NOMO-1 treated with DMSO at 0.1 percent for 48 hours (cell line): ENCODE results near the gene MDP1.

Experiments
- DNase-seq: peaks from one replicate; lab custom pipeline; 2025; ENCODE audit not compliant: unreplicated experiment; lab: John Stamatoyannopoulos, UW

The MDP1 gene

DNA sequence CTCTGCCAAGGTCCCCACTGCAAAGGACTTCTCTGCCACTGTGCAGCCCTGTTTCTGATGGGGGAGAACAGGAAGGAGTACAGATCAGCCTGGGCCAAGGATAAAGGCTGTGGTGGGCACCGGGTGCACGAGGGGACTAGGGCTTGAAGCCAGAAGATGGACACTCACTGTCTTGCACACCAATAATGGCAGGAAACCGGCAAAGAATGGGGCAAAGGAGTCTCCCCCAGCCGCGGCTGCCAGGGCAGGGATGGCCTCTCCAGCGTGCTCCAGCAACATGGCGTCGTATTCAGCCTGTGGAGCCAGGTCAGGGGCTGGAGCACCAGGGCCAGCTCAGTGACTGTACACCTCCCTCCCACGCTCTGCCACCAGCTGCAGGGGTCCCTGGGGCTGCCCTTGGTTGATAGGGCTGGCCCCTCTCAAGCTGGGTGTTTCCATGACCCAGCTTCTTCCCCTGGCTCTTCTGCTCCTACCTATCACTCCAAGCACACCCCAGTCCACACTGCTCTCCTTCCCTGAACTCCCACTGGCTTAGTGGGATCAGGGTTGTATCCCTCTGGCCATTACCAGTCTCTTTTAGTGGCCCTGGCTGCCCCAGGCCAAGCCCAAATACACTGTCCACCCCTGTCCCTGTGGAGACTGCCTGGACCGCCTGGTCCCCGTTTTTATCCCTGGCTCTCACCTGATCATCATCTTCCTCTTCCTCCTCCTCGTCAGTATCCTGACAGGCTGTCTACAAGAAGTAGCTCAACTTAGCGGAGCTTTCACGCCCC, 33.6 kb downstream of the MDP1 start:
- DNase-seq: no peak

DNA sequence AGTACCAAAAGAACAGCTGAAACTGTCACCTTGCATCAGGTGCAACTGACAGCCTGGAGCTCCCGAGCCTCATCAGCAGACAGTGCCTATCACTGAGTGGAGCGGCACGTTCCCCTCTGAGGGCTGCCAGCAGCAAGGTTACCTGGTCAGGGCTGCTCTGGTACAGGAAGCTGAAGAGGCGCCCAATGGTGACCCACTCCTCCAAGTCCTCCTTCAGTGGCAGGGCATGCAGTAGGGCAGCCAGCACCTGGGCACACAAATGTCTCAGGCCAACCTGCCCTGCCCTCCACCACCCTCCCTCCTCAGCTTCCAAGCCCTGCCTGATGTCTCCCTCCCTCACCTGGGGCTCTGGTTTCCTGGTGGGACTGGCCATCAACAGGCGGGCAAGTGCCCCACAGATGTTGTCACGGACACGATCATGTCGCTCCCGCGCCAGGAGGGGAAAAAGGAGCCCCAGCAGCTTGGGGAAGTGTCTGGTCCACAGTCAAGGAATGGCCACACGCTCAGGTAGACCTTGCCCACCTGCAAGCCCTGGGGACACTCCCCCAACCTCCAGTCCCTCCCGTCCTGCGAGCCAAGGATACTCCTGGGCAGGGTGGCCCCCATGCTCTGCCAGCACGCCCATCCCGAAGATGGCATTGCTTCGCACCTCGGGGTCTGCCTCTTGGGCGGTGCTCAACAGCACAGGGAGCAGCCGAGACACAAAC, 34.3 kb downstream of the MDP1 start:
- DNase-seq: no peak

DNA sequence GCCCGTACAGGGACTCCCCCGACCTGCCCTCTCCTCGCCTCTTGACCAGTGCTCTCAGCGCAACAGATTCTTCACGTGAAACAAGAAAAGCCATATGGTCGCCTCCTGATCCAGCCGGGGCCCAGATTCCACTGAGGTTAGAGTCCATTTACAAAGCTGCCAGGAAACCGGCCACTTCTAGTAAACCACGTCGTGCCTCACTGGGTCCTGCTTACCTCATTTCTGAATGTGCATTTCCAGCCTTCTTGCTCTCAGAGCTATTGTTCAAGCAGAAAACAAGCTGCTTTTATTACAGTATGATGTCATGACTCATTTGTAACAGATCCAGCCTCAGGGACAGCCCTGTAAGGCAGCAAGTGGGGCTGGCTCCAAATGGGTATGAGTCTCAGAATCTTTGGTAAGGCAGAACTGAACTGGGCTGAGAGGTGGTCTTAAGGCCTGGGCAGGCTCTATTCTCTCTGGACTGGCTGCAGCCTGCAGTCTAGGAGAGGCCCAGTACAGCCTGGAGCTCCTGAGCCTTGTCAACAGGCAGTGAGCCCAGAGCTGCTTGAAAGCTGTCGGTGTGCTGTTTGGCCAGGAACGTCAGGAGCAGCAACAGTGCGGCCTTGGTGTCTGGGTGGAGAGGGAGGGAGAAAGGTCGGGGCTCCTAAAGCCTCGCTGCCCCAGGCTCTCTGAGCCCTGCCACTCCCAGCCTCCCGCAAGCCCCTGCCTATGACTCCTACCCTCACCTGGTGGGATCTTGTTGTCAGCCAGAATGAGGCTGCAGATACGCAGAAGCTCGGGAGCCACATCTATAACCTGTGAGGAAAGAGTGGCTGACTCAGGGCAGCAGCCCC, 35.7 kb downstream of the MDP1 start:
- no peak for DNase-seq

DNA sequence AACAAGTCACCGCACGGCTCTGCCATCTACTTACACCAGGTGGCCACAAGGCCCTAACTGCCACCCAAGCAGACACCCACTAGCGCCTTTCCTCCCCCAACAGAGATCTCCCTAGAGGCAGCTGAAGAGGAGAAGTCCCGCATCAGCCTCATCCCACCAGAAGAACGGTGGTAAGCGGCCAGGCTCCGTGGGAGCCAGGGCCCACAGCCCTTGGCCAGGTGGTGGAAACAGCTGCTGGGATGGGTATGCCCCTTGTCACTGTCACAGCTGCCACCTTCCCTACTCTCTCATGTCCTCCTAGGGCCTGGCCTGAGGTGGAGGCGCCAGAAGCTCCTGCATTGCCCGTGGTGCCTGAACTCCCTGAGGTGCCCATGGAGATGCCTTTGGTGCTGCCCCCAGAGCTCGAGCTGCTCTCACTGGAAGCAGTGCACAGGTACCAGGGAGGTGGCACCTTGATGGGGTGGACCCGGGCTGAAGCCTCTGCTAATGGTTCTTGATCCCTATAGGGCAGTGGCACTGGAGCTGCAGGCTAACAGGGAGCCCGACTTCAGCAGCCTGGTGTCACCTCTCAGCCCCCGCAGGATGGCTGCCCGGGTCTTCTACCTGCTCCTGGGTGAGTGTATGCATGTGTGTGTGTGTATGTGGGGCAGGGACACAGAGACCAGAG, 36.4 kb downstream of the MDP1 start:
- DNase-seq: no peak

DNA sequence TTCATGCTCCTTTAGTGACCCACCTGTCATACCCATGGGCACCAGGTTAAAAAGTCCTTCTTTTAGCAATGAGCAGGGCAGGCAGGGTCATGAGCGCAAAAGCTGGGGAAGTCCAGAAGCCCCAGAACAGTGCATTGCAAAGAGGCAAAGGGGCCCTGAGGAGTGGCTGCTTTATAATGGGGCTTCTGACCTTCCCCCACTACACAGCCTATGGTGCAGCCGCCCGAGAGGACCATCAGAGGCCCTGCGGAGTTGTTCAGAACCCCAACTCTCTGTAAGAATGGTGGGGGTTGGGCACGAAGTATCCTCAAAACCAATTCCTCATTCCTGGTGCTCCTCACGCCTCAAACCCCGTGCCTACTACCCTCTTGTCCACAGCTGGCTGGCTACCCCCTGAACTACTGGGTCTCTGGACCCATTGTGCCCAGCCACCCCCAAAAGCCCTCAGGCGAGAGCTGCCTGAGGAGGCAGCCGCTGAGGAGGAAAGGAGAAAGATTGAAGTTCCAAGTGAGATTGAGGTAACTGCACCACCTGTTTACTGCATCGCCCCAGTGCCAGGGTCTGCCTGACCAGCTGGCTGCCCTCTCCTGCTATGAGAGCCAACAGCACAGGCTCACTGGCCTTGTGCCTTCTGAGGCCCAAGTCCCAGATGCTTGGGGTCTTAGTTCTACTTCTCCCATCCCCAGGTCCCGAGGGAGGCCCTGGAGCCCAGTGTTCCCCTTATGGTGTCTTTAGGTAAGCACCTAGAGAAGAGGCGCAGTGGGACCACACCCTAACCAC, 37.3 kb downstream of the MDP1 start:
- DNase-seq: no peak

DNA sequence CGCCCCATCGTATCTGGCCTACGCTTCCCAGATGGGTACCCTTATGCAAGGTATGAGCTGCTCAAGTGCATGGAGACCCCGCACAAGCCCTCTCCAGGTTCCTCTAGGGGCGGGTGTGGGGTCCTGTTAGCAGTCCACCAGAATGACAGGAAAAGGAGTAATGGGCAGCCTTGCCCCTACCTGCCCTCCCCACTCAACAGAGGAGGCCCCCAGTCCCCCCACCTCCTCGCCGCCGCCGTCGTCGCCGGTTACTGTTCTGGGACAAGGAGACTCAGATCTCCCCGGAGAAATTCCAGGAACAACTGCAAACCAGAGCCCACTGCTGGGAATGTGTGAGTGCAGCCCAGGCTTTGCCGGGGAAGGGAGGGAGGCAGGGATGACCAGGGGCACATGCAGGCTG, 38.0 kb downstream of the MDP1 start:
- DNase-seq: no peak

DNA sequence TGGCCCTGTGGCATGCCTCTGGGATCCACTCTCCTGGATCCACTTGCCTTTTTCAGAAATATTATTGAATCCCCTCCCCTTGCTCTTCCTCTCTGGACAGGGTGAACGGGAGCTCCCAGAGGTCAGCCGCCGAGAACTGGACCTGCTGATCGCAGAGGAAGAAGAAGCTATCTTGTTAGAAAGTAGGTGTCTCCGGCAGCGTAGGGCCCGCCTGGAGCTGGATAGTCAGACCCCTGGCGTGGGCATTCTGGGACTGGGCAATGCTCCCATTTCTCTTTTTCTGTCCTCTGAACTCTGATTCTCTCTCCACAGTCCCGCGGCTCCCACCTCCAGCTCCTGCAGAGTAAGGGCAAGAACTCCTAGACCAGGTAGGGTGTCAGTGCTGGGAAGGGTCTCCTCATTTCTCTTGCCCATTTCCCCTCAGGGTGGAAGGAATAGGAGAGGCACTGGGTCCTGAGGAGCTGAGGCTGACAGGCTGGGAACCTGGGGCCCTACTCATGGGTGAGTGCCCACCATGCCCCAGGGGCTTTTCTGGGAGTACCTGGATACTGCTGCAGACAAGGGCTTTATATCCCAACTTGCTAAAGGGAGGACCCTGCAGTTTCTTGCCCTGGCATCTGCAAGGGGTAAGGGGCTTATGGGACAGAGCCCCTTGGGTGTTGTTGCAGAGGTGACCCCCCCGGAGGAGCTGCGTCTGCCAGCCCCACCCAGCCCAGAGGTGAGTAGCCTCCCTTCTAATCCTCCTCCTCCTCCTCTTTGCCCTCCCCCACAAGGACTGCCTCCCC, 38.6 kb downstream of the MDP1 start:
- DNase-seq: no peak

DNA sequence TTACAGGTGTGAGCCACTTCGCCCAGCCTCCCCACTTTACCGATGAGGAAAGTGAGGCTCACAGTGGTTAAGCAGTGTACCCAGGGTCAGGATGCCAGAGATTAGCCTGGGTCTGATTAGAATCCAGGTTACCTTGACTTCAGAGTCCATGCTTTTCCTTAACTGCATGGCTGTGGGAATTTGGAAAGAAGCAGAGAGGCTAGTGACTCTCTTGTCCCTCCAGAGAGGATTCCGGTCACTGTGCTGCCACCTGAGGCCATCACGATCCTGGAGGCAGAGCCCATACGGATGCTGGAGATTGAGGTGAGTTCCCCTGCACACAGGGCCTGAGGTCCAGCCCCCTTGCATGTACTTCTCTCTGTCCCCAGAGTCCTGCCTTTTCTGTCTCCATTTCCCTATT, 39.3 kb downstream of the MDP1 start:
- DNase-seq: no peak

DNA sequence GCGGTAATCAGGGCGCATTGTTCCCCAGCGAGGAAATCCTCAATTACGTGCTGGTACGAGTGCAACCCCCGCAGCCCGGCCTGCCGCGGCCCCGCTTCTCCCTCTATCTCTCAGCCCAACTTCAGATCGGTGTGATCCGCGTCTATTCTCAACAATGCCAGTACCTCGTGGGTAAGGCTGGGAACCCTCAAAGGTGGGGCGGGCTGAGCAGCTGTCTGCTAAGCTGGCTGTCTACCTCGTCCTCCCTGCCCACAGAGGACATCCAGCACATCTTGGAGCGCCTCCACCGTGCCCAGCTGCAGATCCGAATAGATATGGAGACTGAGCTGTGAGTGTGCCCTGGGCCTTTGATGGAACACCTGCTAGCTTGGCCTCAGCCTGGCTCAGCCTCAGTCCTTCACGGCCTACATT, 43.0 kb downstream of the MDP1 start:
- no peak for DNase-seq

DNA sequence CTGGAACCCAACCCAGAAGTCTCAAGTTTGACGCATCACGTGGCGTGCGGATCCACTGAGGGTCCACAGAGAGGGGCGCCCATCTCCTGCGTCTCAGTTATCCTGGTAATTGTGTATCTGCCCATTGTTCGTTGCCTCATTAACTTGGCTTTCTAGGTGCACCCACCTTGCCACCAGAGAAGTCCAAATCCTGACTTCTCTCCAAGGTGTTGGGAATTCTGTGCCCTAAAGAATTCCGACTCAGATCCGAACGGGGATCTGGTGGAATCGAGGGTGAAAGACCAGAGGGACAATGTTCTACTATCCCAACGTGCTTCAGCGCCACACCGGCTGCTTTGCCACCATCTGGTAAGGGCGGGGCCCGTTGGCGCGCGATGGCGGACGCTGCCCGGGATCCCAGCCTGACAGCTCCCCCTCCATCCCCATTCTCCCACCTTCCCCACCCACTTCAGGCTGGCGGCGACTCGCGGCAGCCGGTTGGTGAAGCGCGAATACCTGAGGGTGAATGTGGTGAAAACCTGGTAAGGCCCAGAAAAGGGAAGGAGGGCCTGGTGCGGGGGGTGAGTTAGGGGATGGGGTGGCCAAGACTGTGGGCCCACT, 43.5 kb downstream of the MDP1 start:
- no peak for DNase-seq

DNA sequence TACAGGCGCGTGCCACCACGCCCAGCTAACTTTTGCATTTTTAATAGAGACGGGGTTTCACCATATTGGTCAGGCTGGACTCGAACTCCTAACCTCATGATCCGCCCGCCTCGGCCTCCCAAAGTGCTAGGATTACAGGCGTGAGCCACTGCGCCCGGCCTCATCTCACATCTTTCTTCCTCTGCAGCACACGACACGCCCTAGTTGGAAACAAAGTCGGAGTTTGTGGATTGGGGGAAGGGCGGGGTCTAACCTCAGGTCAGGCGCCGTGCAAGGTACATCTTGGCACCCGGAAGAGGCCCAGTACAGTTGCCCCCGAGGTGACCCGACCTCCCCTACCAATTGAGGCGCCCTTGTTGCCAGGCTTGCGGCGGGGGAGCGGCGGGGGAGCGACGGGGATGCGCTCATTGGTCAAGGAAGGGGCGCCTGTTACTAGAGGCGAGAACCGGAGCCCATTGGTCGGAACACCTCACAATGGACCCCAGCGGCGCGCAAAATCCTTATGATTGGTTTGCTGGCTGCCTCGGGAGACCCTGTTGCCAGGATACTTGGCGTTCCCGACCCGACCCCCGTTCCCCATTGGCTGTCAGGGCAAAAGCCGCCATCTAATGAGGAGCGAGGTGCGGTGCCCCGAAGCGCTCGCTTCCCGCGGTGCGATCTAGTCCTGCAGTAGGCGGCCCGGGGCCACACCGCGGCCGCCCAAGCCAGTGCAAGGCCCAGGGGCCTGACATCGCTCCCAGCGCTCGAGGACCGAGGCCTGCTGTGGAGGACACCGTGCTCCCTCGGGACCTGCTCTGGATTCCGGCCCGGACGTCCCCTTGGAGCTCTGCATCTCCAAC, 44.2 kb downstream of the MDP1 start, which contains the start of gene REC8:
Gene REC8 (plus strand): TSS at position 659 of the 839 bp plus-strand sequence. CDS start 473 bp downstream, outside the sequence.
- no peak for DNase-seq

DNA sequence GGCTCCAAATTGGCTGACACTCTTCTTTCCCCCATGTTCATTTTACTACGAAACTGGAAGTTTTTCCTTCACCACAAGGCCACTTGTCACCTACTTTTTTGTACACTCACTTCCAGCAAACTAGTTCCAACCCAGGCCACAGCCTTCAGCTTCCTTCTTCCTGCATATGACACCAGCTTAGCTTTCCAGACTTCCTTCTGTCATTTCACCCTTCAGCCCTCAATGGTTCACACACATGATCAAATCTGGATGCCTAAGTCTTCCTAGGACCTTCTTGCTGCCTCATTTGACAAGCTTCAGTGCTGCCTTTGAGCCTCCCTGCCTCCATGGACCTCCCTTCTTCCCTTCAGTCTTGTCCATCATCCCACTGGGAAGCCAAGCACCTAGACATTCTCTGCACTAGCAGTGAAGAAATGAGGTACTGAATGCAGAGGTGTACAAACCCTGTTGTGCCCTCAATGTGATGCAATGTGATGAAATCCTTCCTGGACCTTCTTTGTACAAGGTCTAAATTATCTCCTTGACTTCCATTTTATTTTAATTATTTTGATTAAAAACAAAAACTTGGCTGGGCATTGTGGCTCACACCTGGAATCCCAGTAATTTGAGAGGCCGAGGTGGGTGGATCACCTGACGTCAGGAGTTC, 48.3 kb downstream of the MDP1 start:
- DNase-seq: no peak

DNA sequence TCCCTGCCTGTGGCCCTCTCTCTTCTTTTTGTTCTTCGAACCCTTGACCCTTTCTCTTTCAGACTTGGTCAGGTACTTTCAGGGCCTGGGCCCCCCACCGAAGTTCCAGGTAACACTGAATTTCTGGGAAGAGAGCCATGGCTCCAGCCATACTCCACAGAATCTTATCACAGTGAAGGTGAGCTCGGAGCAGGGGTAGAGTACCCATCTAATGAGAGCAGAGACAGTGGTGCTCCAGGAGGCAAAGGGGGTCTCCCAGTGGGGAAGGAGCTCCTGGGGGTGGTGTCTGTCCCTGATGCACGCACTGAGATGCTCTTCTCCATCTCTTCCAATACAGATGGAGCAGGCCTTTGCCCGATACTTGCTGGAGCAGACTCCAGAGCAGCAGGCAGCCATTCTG, 50.1 kb downstream of the MDP1 start:
- no peak for DNase-seq

DNA sequence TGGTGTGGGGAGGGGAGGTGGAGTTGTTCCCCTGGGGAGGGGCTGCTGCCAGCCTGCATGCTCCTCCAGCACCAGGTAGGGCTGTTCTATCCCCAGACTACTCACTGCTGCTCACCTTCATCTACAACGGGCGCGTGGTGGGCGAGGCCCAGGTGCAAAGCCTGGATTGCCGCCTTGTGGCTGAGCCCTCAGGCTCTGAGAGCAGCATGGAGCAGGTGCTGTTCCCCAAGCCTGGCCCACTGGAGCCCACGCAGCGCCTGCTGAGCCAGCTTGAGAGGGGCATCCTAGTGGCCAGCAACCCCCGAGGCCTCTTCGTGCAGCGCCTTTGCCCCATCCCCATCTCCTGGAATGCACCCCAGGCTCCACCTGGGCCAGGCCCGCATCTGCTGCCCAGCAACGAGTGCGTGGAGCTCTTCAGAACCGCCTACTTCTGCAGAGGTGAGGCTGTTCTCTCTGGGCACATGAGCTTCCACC, 51.3 kb downstream of the MDP1 start:
- DNase-seq: no peak
